NCI-H526 (cell line): ENCODE measurements around the gene UCKL1.

ENCODE experiments used
- DNase-seq, 2 experiments: peaks; one replicate each; lab custom pipeline; 2025; lab: John Stamatoyannopoulos, UW

The UCKL1 gene

DNA sequence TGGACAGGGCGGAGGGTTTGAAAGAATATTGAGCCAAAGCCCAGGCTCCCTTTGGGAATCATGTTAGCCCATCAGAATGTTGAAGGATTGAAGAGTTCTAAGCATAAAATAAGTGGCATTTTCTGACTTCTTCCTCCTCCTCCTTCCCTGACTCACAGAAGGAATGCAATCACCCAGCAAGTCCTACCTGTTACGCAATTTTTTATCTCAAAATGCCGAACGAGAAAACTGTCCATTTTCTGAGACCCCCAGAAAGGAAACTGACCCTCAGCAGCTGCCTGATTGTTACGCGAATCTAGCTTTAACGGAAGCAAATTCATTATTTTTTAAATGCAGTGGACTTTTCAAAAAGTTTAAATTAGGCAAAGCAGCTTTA, 66.0 kb downstream of the UCKL1 start:
- no peak for DNase-seq
